ENCODE results near the gene SLC38A3.

DNA sequence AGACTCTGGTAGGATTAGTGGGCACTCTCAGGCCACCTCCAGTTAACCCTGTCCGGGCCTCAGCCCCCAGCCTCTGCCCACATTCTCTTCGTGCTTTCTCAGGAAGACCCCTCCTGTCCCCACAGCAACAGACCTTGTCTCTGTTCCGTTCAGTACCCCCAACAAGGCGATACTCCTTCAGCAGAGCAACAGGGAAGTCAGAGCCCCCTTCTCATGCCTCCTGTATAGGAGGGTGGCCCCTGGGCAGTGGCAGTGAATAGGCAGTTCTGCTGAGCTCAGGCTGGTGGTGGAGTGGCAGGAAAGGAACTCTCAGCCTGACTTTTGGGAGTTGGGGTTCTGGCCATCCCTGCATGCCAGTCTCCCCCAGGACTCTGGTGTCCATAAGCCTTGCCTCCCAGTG is 64.4 kb downstream of the SLC38A3 start:
- no peak for TF ChIP-seq CTCF (IDR thresholded peaks at IDR 0.05; ENCODE audit: low read depth, low read length)
- no peak for TF ChIP-seq EZH2phosphoT487 (IDR thresholded peaks at IDR 0.05; ENCODE audit: low read depth)

All from OCI-LY3 (cell line).